Measurements from ENCODE around the gene UTS2.
A peak's percentile ranks its signal among the peaks of the same experiment; 100 is the strongest.

Gene UTS2, protein sequence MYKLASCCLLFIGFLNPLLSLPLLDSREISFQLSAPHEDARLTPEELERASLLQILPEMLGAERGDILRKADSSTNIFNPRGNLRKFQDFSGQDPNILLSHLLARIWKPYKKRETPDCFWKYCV

GRCh38 chr1:7852804-7853683 is at the start of gene UTS2:
TSS of gene UTS2 (minus strand) at chr1:7853065. CDS start at chr1:7853003, 62 bp downstream.
- no peak for DNase-seq

DNA sequence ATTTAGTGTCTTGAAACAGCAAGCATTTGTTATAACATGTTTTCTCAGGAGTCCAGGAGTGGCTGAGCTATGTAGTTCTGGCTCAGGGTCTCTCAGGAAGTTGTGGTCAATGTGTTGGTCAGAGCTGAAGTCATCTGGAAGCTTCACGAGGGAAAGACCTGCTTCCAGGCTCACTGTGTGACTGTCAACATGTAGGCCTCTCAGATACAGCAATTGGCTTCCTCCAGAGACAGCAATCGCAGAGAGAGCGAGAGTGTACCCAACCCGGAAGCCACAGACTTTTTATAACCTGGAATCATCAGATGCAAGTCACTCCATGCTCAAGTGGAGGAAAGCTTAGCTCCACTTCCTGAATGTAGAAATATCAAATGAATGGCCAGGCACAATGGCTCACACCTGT is 46.9 kb upstream of the UTS2 start:
- DNase-seq, result no peak

DNA sequence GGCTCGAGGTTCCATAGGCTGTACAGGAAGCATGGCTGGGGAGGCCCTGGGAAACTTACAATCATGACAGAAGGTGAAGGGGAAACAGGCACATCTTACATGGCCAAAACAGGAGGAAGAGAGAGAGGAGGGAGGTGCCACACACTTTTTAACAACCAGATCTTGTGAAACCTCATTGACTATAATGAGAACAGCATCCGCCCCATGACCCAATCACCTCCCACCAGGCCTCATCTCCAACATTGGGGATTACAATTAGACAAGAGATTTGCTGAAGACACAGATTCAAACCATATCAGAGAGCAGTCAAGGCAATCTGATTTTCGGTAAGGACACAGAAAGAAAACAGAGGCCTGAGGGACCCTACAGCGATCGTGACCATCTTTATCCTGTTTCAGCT is 46.1 kb upstream of the UTS2 start:
- DNase-seq, result no peak

- no peak for DNase-seq
Observed at GRCh38 chr1:7896994-7897393, 44.1 kb upstream of the UTS2 start.

DNA sequence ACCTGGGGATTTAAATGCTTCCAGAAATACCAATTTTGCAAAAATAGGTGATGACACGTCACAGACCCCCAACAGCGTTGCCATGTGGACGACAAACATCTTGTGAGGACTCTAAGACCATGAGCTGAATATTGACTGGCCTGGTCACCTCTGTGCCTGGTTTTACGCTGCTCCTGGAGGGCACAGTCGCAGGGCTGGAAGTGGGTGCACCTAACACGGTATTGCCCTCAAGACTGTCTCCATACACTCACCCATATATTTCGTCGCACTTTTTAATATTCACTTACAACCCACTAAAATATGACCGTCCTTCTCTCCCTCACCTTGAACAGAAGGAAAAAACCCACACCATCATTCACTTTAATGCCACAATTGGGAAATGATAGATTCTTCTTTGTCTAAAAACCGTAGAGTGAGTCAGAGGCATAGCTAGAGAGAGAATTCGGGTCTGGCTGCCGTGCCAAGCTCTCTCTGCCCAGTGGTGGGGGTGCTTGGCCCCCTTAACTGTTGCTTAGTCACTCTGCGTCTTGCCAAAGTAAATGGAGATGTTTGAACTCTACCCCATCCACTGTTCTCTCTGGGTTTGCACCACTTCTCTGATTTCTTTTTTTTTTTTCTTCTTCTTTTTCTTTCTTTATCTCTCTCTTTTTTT is 40.8 kb upstream of the UTS2 start:
- DNase-seq, result no peak

DNA sequence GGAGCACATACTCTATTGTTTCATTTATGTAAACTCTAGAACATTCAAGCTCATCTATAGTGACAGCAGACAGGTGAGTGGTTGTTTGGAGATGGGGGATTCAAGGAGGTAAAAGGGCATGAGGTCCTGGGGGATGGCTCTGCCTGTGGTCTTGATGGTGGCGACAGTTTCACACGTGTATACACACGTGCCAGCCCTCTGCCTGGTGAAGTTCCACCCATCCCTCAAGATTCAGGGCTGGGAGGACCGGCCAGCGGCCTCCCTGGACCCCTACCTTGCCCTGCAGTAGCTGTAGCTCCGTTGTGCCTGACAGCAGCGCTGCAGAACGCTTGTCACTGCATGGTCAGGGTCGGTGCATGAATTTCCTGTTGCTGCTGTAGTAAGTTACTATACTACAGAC is 38.9 kb upstream of the UTS2 start:
- DNase-seq, result no peak

DNA sequence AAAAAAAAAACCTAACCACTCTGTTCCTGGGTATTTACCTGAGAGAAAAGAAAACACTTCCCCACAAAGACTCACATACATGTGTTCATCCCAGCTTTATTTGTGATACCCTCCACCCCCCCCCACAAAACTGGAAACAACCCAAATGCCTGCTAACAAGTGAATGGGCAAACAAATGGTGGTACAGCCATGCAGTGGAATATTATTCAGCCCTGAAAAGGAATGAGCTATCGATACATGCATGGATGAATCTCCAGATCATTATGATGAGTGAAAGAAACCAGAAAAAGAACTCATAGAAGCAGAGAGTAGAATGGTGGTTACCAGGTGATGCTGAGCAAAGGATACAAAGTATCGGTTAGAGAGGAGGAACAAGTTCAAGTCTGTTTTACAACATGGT is 38.0 kb upstream of the UTS2 start:
- DNase-seq, result no peak

DNA sequence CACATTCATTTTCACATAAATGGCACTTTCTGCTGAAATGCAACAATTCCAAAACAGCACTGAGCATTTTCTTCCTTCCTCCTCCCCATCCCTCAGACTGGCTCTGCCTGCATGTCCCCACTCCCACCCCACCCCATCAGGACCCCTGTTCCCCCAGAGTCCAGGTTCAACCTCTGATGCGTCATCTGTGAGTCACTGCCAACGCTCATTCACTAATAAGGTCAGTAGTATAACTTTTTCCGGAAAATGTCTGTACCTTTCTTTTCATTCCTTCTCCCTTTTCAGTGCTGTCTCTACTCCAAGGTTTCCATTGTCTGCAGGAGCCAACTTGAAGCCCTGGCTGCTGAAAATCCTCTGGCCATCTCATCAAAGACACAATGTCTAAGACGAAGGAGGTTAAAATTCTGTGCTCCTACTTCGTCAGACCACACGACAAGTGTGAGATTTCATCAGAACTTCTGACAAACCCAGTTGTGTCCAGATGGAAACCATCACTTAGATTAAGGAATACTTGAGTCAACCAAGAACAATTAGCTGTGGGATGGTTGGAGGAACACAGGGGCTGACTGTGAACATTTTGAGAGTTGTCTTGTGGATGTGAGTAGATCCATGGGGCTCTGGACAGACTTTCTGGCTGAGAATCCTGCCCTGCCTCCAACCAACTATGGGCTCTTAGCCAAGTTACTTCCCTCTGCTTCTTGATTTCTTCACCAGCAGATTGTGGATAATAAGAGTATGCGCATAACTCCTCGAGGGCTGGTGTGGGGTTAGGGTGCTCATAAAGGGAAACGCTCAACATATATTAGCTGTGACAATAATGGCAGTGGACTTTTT is 35.6 kb upstream of the UTS2 start:
- DNase-seq, result no peak

DNA sequence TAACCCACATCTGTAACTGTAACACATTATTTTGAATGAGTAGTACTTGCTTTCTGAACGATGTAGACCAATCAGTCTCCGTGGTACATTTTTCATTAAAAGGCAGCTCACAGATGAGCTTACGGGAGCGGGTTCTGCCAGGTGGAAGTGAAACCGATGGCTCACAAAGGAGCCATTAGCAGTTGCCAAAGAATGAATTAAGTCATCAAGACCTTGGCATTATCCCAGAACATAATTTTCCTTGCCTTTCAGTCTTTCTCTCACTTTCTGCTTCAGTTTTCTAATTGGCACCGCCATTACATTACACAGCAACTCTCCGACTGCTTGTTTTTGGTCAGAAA is 33.5 kb upstream of the UTS2 start:
- peak; percentile 1 for DNase-seq

DNA sequence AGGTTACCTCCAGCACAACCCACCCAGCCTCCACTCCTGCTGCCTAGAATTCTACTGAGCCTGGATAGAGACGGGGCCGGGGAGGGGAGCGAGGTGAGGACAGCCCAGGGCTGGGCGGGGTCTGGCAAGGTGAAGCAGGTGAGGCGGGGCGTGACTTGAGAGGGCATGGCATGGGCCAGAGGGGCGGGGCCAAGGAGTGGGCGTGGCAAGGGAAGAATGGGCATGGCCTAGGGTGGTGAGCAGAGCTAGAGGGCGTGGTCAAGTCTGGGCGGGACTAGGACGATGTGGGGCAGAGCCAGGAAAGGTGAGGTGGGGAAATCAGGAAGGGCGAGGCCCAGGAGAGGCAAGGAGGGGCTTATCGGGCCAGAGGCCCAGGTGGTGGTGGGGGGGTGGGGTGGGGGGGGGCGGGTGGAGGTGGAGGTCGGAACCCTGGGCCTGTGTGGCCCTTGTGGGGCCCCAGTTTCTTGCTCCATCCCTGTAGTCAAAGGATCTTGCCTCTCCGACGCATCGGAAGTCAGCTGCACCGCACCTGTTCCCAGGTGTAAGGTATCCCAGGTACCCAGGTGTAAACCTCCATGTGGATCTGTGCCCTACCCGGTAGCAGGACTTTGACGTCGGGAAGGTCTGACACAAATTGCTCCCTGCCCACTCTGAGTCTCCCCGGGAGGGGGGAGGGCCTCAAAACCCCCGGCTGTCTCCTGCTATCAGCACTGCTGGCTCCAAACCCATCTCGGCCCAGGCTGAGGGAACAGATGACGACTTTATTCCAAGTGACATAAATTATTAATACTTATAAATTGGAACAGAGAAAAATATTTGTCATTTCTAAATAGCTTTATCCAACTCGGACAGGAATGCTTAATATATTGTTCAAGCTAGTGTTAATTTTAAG is 32.9 kb upstream of the UTS2 start:
- DNase-seq, result no peak

GRCh38 chr1:7884757-7885156 is 31.9 kb upstream of the UTS2 start:
- DNase-seq, result no peak

GRCh38 chr1:7879228-7879627 is 26.4 kb upstream of the UTS2 start:
- no peak for DNase-seq

DNA sequence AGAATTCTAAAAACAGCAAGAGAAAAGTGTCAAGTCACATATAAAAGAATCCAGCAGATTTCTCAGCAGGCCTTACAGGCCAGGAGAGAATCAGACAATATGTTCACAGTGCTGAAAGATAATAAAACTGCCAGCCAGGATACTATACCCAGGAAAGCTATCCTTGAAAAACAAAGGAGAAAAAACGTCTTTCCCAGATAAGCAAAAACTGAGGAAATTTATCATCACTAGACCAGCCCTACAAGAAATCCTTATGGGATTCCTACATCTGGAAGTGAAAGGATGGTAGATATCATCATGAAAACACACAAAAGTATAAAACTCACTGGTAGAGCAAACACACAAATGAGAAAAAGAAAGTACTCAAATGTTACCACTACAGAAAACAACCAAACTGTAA is 25.2 kb upstream of the UTS2 start:
- no peak for DNase-seq

GRCh38 chr1:7873801-7874795 is 21.2 kb upstream of the UTS2 start:
- DNase-seq, result no peak

- DNase-seq, result no peak
Observed at GRCh38 chr1:7871136-7871535, 18.3 kb upstream of the UTS2 start.

DNA sequence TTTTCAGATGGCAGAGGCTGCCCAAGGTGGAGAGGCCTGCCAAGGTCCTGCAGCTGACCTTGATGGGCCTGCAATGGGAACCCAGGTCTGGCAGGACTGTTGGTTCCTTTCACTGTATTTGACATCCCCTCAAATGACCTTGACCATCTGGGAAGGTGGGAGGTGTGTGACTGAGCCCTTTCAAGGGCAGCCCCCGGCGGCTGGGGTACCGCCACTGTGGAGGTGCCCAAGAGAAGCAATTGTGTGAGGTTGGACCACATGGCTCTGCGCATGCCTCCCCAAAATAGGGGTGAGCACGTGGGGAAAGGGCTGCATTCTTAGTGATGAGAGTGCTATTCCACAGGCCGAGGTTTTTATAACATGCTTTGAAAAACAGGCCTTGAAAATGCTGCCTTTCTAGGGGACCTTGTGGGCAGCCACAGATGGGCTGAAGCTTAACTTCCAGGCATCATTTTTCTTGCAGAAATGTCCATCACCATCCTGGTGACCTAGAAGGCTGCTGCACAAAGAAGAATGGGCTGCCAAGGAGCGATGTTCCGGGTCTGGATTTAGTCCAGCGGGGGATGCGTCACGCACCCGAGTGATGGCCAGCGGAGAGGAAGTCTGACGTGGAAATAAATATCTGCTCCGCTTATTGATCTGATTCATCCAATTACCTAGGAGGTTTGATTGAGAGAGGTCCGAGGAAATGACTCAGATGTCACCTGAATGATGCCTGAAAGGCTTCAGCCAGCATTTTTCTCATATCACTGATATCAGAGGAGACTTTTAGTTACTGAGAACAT is 16.5 kb upstream of the UTS2 start:
- DNase-seq, result no peak

DNA sequence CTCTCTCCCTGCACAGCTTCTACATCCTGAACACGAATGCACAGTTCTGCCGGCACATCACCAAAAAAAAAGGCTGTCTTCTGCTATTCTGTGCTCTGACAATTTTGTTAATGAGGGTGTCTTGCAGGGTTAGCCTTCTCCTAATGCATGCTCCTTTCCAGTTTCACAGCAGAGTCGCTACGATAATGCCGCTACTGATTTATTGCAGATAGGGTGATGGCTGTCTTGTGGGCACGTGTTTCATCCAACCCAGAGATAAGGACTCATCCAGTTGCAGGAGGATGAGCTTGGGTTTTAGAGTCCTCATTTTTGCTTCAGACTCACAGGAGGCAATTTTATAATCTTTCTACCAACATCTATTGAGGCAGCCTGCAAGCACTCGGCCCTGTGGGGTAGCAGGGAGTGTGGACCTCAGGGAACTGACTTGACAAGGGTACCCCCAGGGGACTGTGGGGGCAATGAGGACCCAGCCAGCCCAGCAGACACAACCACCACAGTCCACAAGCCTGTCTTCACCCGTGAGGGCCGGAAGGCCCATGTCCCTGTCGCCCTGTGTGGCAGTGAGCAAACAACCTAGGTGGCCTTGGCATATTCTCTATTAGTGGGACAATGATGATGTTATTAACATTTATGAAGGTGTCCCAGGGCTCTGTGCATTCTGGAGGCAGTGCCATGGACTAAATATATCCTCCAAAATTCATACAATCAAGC is 15.4 kb upstream of the UTS2 start:
- no peak for DNase-seq

DNA sequence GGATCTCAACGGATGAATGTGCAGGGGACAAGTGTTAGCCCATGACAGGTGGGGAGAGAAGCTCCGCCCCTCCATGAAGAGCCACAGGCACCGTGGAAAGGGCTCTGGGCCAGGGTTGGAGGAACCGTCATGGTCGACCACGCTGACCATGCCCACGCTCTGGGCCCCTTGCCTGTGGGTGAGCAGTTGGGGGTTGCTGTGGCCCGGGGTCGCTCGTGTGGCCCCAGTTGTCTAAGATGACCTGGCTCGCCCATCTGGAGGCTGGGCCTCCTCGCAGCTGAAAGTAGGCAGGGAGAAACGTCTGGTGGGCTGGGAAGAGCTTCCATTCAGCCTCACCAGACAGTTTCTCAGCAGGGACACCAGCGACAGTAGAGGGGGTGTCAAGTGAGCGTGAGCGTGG is 13.1 kb upstream of the UTS2 start:
- no peak for DNase-seq

- DNase-seq, result no peak
Observed at GRCh38 chr1:7863756-7864328, 11.0 kb upstream of the UTS2 start.

Measured in NCI-H2107 (cell line).